MM.1S (cell line): ENCODE measurements around the gene AOC3.
"Not testable (repeated sequence)": the region's sequence is repeated elsewhere in the genome, so short reads cannot be mapped to it uniquely, and the experiment has no call there.

Experiments
- DNase-seq: peaks from one replicate; pipeline ENCODE4 v3.0.0-alpha.2; 2015
- H2AFZ ChIP-seq: fragments of 300-600 bp; sonication (generic); 2 replicates; pipeline ENCODE4 v1.6.0; 2016; ENCODE audit warnings: antibody characterized with exemption, low read length
- H3F3A ChIP-seq: fragments of 300-600 bp; sonication (generic); 2 replicates; pipeline ENCODE4 v1.6.1; 2016; ENCODE audit warnings: mild to moderate bottlenecking, antibody characterized with exemption, low read length, moderate library complexity, mixed read lengths; ENCODE audit not compliant: insufficient read depth
- H3K27ac ChIP-seq: fragments of 300-600 bp; sonication (generic); 2 replicates; pipeline ENCODE4 v1.5.1; 2016; ENCODE audit warnings: mild to moderate bottlenecking, low read length
- H3K27me3 ChIP-seq: fragments of 300-600 bp; sonication (generic); replicated peaks from 2 replicates; pipeline ENCODE4 v1.6.0; 2016; ENCODE audit warnings: low read length; ENCODE audit not compliant: insufficient read depth
- H3K36me3 ChIP-seq: fragments of 300-600 bp; sonication (generic); replicated peaks from 2 replicates; pipeline ENCODE4 v1.6.1; 2016; ENCODE audit warnings: mild to moderate bottlenecking, low read length, mixed read lengths; ENCODE audit not compliant: insufficient read depth
- H3K4me1 ChIP-seq: fragments of 300-600 bp; sonication (generic); 2 replicates; pipeline ENCODE4 v1.6.1; 2016; ENCODE audit warnings: low read length, mixed read lengths
- H3K4me2 ChIP-seq: fragments of 300-600 bp; sonication (generic); 2 replicates; pipeline ENCODE4 v1.6.0; 2016; ENCODE audit warnings: low read depth, low read length
- H3K4me3 ChIP-seq: fragments of 300-600 bp; sonication (generic); 2 replicates; pipeline ENCODE4 v1.5.1; 2016; ENCODE audit warnings: low read length, mixed read lengths
- H3K79me2 ChIP-seq: fragments of 300-600 bp; sonication (generic); 2 replicates; pipeline ENCODE4 v1.6.1; 2016; ENCODE audit warnings: mixed run types, low read length, mixed read lengths
- H3K9ac ChIP-seq: fragments of 300-600 bp; sonication (generic); 2 replicates; pipeline ENCODE4 v1.6.1; 2016; ENCODE audit warnings: low read length, mixed read lengths
- H3K9me2 ChIP-seq: fragments of 300-600 bp; sonication (generic); replicated peaks from 2 replicates; pipeline ENCODE4 v1.6.1; 2016; ENCODE audit warnings: mild to moderate bottlenecking, low read length, mixed read lengths; ENCODE audit not compliant: insufficient read depth
- H3K9me3 ChIP-seq: fragments of 300-600 bp; sonication (generic); replicated peaks from 2 replicates; pipeline ENCODE4 v1.6.1; 2016; ENCODE audit warnings: mild to moderate bottlenecking, low read length, mixed read lengths; ENCODE audit not compliant: insufficient read depth
- H4K20me1 ChIP-seq: fragments of 300-600 bp; sonication (generic); 2 replicates; pipeline ENCODE4 v1.6.1; 2016; ENCODE audit warnings: mild to moderate bottlenecking, low read length, moderate library complexity, mixed read lengths; ENCODE audit not compliant: insufficient read depth
- CTCF ChIP-seq: fragments of 300-600 bp; sonication (generic); IDR thresholded peaks from 2 replicates; pipeline ENCODE4 v1.5.1; 2016; ENCODE audit warnings: antibody characterized with exemption, low read length, mixed read lengths
- EZH2 ChIP-seq: fragments of 300-600 bp; sonication (generic); optimal IDR thresholded peaks from 2 replicates; pipeline ENCODE3; 2017; ENCODE audit warnings: low read depth, mild to moderate bottlenecking, antibody characterized with exemption, low read length, mixed read lengths
- EZH2phosphoT487 ChIP-seq: fragments of 300-600 bp; sonication (generic); IDR thresholded peaks from 2 replicates; pipeline ENCODE4 v1.6.1; 2018; ENCODE audit warnings: antibody characterized with exemption, low read length

AOC3 gene

GRCh38 chr17:42898147-42898811 lies 47.3 kb downstream of the AOC3 start:
- Histone ChIP-seq H3K36me3 (no peaks in the 10 kb centered on the region), H3K4me1 (peaks cover 3% of the 10 kb centered on the region; the same call in 1 of the 2 replicates), H3K9ac (no peak overlapping the region), H4K20me1 (no peaks in the 10 kb centered on the region), H3K4me3 (no peak overlapping the region), H3F3A (no peaks in the 10 kb centered on the region), H3K27ac (no peak overlapping the region), H3K9me3 (no peaks in the 10 kb centered on the region), H3K9me2 (no peaks in the 10 kb centered on the region), H2AFZ (no peak overlapping the region), H3K4me2 (no peak overlapping the region), H3K79me2 (no peaks in the 10 kb centered on the region), H3K27me3 (no peaks in the 10 kb centered on the region)
- no peak for TF ChIP-seq EZH2
- no peak for DNase-seq

- H3K9me2 ChIP-seq, DNase-seq, H3K4me2 ChIP-seq, H4K20me1 ChIP-seq, H3K79me2 ChIP-seq, H2AFZ ChIP-seq, H3K4me3 ChIP-seq, H3K9ac ChIP-seq, H3F3A ChIP-seq, H3K4me1 ChIP-seq, H3K9me3 ChIP-seq, H3K27me3 ChIP-seq, H3K36me3 ChIP-seq, H3K27ac ChIP-seq: not testable (repeated sequence)
These were observed 49.0 kb downstream of the AOC3 start for GRCh38 chr17:42899981-42900380.

GRCh38 chr17:42900460-42901331 lies 49.7 kb downstream of the AOC3 start, which contains the start of gene G6PC1:
TSS of gene G6PC1 (plus strand) at chr17:42900799. CDS start at chr17:42900877, 78 bp downstream.
- no peaks in the 10 kb centered on the region for H3K9me3 ChIP-seq
- H2AFZ ChIP-seq = no peak within 1 kb of the TSS
- H3K79me2 ChIP-seq = no peaks in the 10 kb centered on the region
- no peaks in the 10 kb centered on the region for H3K36me3 ChIP-seq
- no peak within 1 kb of the TSS for H3K4me3 ChIP-seq
- no peak within 1 kb of the TSS for H3K9ac ChIP-seq
- H3K4me2 ChIP-seq = no peak within 1 kb of the TSS
- no peaks in the 10 kb centered on the region for H3K4me1 ChIP-seq
- H3K9me2 ChIP-seq = no peaks in the 10 kb centered on the region
- no peaks in the 10 kb centered on the region for H3K27me3 ChIP-seq
- H3K27ac ChIP-seq = no peak within 1 kb of the TSS
- no peak for DNase-seq
- TF ChIP-seq EZH2phosphoT487 = no peak
- no peak for TF ChIP-seq CTCF
- TF ChIP-seq EZH2 = no peak
- H4K20me1 ChIP-seq = no peaks in the 10 kb centered on the region
- no peaks in the 10 kb centered on the region for H3F3A ChIP-seq

- no peaks in the 10 kb centered on the region for H3K9me2 ChIP-seq
- no peaks in the 10 kb centered on the region for H3F3A ChIP-seq
- H3K4me2 ChIP-seq = no peak overlapping the region
- TF ChIP-seq EZH2 = no peak
- H3K27me3 ChIP-seq = no peaks in the 10 kb centered on the region
- H4K20me1 ChIP-seq = no peaks in the 10 kb centered on the region
- H3K9me3 ChIP-seq = no peaks in the 10 kb centered on the region
- H3K4me3 ChIP-seq = no peak overlapping the region
- no peak overlapping the region for H3K9ac ChIP-seq
- no peaks in the 10 kb centered on the region for H3K79me2 ChIP-seq
- no peak overlapping the region for H3K27ac ChIP-seq
- no peak overlapping the region for H2AFZ ChIP-seq
- DNase-seq = no peak
- no peaks in the 10 kb centered on the region for H3K36me3 ChIP-seq
- no peaks in the 10 kb centered on the region for H3K4me1 ChIP-seq
These were observed 50.7 kb downstream of the AOC3 start for GRCh38 chr17:42901535-42902229.
